Fibroblast of skin of scalp (primary cell): ENCODE data around the gene ENPP6. TPM values are rescaled to one million over a fixed set of nuclear protein-coding genes. Genes with fewer than 3 reads are reported as not detected.
A peak's percentile ranks its signal among the peaks of the same experiment; 100 is the strongest.

Experiments
- DNase-seq: peaks from one replicate; pipeline ENCODE4 v3.0.0-alpha.2; 2013
- polyA plus RNA-seq, 2 experiments: library from polyadenylated mRNA; unstranded; fragments of 120-200 nt; gene quantifications; one replicate each; pipeline ENCODE4 v1.2.1, GENCODE V29; 2013; ENCODE audit not compliant: insufficient read length in 2 of 2

Gene ENPP6
- 0.08 TPM for polyA plus RNA-seq (2013, experiment 1 of 2; ENCODE audit: insufficient read length)
- polyA plus RNA-seq (2013, experiment 2 of 2; ENCODE audit: insufficient read length) = 0.59 TPM

- no peak for DNase-seq
These were observed at the start of gene ENPP6 for GRCh38 chr4:184217634-184218033. ENPP6 (minus strand) TSS chr4:184217873; CDS start chr4:184217819, 54 bp downstream.

GRCh38 chr4:184267206-184267608 is 49.5 kb upstream of the ENPP6 start:
- no peak for DNase-seq

- DNase-seq = peak; percentile 54
These were observed 48.1 kb upstream of the ENPP6 start for GRCh38 chr4:184265546-184266351.

- peak; percentile 92 for DNase-seq
These were observed 46.4 kb upstream of the ENPP6 start for GRCh38 chr4:184263910-184264732.

DNA sequence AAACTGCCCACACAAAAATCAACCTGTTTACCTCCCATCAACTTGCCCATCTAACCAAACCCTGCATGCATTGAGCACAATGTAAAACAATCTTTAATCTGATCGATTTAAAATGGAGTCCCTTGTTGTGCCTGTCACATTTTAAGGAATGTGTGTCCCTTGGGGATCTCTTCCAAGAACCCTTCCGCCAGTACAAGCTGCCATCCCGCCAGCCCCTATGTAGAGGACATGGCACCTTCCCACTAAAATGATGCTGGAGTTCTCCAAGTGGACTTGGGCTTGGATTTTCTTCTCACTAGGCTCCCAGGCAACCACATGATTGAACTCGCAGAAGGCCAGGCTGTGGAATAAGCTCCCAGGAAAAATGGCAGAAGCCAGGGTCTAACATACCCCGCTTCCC is 45.8 kb upstream of the ENPP6 start:
- no peak for DNase-seq

- peak; percentile 48 for DNase-seq
These were observed 45.2 kb upstream of the ENPP6 start for GRCh38 chr4:184262901-184263300.

DNA sequence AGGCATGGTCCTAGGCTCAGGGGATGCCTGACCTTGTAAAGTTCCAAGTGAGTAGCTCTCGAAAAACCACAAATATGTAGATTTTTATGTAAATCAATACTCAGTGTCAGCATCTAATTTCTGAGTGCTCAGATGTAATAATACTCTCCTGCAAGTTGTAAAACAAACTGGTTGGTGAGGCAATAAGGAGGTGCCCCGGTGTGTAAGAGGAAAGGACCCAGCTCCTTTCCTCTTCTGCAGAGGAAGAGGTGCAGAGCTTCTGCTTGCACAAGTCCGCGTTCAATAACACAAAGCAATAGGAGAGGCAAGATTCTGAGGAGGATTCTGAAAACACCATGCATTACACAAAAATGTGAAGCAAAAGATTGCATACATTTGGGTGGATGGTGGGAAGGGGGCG is 43.6 kb upstream of the ENPP6 start:
- no peak for DNase-seq

DNA sequence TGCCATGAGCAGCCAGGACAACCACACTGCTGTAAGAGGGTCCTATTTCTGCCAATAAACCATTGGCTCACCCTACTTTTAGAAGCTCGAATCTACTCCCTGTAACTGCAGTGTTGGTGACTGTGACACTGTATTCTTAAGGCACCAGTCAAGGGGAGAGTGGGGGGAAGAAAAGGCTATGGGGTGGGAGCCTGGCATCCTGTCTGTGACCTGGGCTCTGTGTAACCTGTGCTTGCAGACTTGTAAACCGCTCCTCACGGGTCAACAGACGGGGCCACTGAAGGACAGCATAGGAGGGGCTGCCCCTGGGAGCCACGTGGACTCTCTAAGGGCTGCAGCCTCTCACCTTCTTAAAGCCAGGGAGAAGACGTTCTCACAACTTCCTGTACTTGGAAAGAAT is 42.2 kb upstream of the ENPP6 start:
- no peak for DNase-seq

GRCh38 chr4:184259081-184259480 is 41.4 kb upstream of the ENPP6 start:
- no peak for DNase-seq

GRCh38 chr4:184255871-184256642 is 38.4 kb upstream of the ENPP6 start:
- DNase-seq = no peak

- DNase-seq = no peak
These were observed 37.7 kb upstream of the ENPP6 start for GRCh38 chr4:184255361-184255760.

DNA sequence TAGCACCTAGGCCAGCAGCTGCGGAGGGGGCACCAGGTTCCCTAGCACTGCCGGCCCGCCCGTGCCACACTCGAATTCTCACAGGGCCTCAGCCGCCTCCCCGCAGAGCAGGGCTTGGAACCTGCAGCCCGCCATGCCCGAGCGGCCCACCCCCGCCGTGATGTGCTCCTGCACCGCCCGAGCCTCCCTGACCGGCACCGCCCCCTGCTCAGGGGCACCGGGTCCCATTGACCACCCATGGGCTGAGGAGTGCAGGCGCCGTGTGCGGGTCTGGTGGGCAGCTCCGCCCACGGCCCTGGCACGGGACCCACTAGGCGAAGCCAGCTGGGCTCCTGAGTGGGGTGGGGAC is 35.4 kb upstream of the ENPP6 start:
- DNase-seq = no peak

GRCh38 chr4:184252136-184253071 is 34.7 kb upstream of the ENPP6 start:
- no peak for DNase-seq

GRCh38 chr4:184251670-184251980 is 34.0 kb upstream of the ENPP6 start:
- DNase-seq = no peak

GRCh38 chr4:184250795-184251669 is 33.4 kb upstream of the ENPP6 start:
- DNase-seq = peak; percentile 54

GRCh38 chr4:184248216-184248615 is 30.5 kb upstream of the ENPP6 start:
- no peak for DNase-seq

DNA sequence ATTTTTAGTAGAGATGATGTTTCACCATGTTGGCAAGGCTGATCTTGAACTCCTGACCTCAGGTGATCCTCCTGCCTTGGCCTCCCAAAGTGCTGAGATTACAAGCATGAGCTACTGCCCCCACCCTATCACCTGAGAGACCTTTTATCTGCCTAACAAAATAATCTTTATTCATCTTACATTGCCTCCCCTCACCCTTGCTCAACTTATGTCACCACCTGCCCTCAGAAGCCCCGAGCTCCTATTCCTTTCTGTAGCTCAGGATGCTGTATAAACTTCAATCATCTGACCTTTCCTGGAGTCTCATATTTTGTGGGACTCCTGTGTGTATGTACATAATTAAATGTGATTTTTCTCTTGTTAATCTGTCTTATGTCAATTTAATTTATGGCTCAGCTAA is 29.7 kb upstream of the ENPP6 start:
- no peak for DNase-seq

DNA sequence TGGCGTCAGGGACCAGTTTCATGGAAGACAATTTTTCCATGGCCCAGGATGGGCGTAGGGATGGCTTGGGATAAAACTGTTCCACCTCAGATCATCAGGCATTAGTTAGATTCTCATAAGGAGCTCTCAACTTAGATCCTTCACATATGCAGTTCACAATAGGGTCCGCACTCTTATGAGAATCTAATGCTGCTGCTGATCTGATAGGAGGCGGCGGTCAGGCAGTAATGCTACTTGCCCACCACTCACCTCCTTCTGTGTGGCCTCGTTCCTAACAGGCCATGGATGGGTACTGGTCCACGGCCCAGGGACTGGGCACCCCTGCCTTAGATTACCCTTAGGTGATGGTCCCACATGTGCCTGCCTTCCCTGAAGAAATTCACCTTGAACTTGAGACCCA is 28.8 kb upstream of the ENPP6 start:
- no peak for DNase-seq

DNA sequence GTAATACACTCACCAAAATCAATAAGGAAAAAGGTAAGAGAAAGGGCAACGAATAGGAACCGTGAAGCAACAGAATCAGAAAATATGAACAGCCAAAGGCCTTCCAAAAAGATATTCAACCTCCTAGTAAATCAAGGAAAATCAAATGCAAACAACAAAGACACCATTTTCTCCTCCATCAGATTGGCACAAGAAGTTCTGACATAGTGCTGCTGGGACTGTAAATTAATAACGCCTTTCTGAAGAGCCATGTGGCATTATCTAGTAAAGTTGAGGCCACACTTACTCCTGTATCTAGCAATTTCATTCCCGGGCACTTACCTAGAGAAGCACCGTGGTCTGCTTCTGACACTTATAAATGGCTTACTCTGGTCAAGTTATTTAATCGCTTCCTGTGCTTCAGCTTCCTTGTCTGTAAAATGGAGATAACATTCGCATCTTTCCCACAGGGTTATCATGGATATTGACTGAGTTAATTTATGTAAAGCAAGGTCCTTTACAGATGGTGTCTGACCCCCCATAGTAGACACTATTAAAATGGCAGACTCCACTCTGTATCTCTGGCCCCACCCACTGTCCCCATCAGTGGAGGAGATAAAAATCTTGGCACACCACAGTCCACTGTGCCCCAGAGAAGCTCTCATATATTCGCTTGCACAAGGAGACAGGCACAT is 20.5 kb upstream of the ENPP6 start:
- no peak for DNase-seq

GRCh38 chr4:184237612-184238011 is 19.9 kb upstream of the ENPP6 start:
- no peak for DNase-seq
